ENCODE measurements around the gene CLEC2D. TPM values are rescaled to one million over a fixed set of nuclear protein-coding genes. Genes with fewer than 3 reads are reported as not detected.

CLEC2D gene
- total RNA-seq, 4 donors from 2014 or later, result 3.4 to 7.5 (median 3.8) TPM

- intact Hi-C loops (cut with DNase I), result no loop called here
- TF ChIP-seq CTCF (IDR thresholded peaks at IDR 0.05), result no peak
- TF ChIP-seq POLR2A (IDR thresholded peaks at IDR 0.05; ENCODE audit: low read depth), result no peak
- no peak for TF ChIP-seq POLR2AphosphoS5 (IDR thresholded peaks at IDR 0.05)
- no peak for TF ChIP-seq EP300 (IDR thresholded peaks at IDR 0.05)
- no peaks in the 10 kb centered on the region for H3K27me3 ChIP-seq
- H3K36me3 ChIP-seq, result no peaks in the 10 kb centered on the region
- H3K9me3 ChIP-seq, result no peaks in the 10 kb centered on the region
- peaks cover 15 to 39% (median 32%) of the 10 kb centered on the region in 4 donors for H3K4me1 ChIP-seq
- no peak for DNase-seq (ENCODE audit: extremely low spot score)
- peak overlapping the region; percentile 83 to 87 (median 86) for H3K27ac ChIP-seq (replicated peaks in 1 of 4)
- 42% methylated on average over 13 of the region's 13 CpGs for WGBS
- H3K4me3 ChIP-seq, result peak overlapping the region; percentile 53 to 78 (median 70)
Observed at GRCh38 chr12:9646794-9647781, 22.4 kb upstream of the CLEC2D start.

- Histone ChIP-seq H3K4me1 (peaks cover 15 to 40% (median 32%) of the 10 kb centered on the region in 4 donors), H3K9me3 (no peaks in the 10 kb centered on the region), H3K36me3 (no peaks in the 10 kb centered on the region), H3K27me3 (no peaks in the 10 kb centered on the region), H3K27ac (replicated peaks in 1 of 4) (peak overlapping the region; percentile 83 to 87 (median 86)), H3K4me3 (peak overlapping the region; percentile 53 to 78 (median 70))
- WGBS, result 2% methylated on average over 6 of the region's 55 CpGs
- DNase-seq (ENCODE audit: extremely low spot score), result peak; percentile 94
- peak; percentile 64 to 78 for TF ChIP-seq POLR2AphosphoS5 (IDR thresholded peaks at IDR 0.05)
- no peak for TF ChIP-seq EP300 (IDR thresholded peaks at IDR 0.05)
- intact Hi-C loops (cut with DNase I), result no loop called here
Observed at GRCh38 chr12:9647825-9648700, 21.4 kb upstream of the CLEC2D start.

GRCh38 chr12:9648701-9649531 lies 20.6 kb upstream of the CLEC2D start:
- Histone ChIP-seq H3K4me3 (peak overlapping the region; percentile 53 to 78 (median 70)), H3K27ac (replicated peaks in 1 of 4) (peak overlapping the region; percentile 83 to 87 (median 86)), H3K27me3 (no peaks in the 10 kb centered on the region), H3K9me3 (no peaks in the 10 kb centered on the region), H3K36me3 (peaks cover 0 to 7% (median 4%) of the 10 kb centered on the region in 4 donors), H3K4me1 (peaks cover 15 to 40% (median 32%) of the 10 kb centered on the region in 4 donors)
- TF ChIP-seq EP300 (IDR thresholded peaks at IDR 0.05) (no peak), POLR2A (IDR thresholded peaks at IDR 0.05; ENCODE audit: low read depth) (no peak), CTCF (IDR thresholded peaks at IDR 0.05) (no peak), POLR2AphosphoS5 (IDR thresholded peaks at IDR 0.05) (no peak)
- 13% methylated on average over 13 of the region's 13 CpGs for WGBS
- no peak for DNase-seq (ENCODE audit: extremely low spot score)
- intact Hi-C loops (cut with DNase I), result no loop called here

GRCh38 chr12:9649532-9649940 lies 20.0 kb upstream of the CLEC2D start:
- H3K27ac ChIP-seq (replicated peaks in 1 of 4), result peak overlapping the region; percentile 83 to 87 (median 86)
- DNase-seq (ENCODE audit: extremely low spot score), result no peak
- peaks cover 15 to 40% (median 32%) of the 10 kb centered on the region in 4 donors for H3K4me1 ChIP-seq
- no peaks in the 10 kb centered on the region for H3K9me3 ChIP-seq
- H3K4me3 ChIP-seq, result peak overlapping the region; percentile 53 to 78 (median 70)
- intact Hi-C loops (cut with DNase I), result no loop called here
- 61% methylated on average over 5 of the region's 5 CpGs for WGBS
- peaks cover 0 to 13% (median 11%) of the 10 kb centered on the region in 4 donors for H3K36me3 ChIP-seq
- no peaks in the 10 kb centered on the region for H3K27me3 ChIP-seq
- TF ChIP-seq EP300 (IDR thresholded peaks at IDR 0.05), result no peak
- no peak for TF ChIP-seq POLR2A (IDR thresholded peaks at IDR 0.05; ENCODE audit: low read depth)
- TF ChIP-seq CTCF (IDR thresholded peaks at IDR 0.05), result no peak
- TF ChIP-seq POLR2AphosphoS5 (IDR thresholded peaks at IDR 0.05), result no peak

Data from esophagus muscularis mucosa (tissue), 4 donors.